Lung (tissue), 12 donors: Measurements from ENCODE around the gene EXOSC7. TPM values are rescaled to one million over a fixed set of nuclear protein-coding genes. Genes with fewer than 3 reads are reported as not detected.

ENCODE experiments used
- ATAC-seq: fragments of 200-7000 bp; cut with Tn5 transposase; one replicate; pipeline ENCODE4 v1.9.1; 2020; ENCODE audit warnings: moderate number of reproducible peaks; ENCODE audit not compliant: insufficient read depth, low FRiP score
- DNase-seq, 3 donors: peaks; one replicate each; pipeline ENCODE4 v3.0.0-alpha.2; 2013 to 2017
- H3K27ac ChIP-seq, 2 donors: one replicate each; pipeline ENCODE4 v1.5.1; 2013; ENCODE audit warnings: mild to moderate bottlenecking in 2 of 2, moderate library complexity in 2 of 2, control low read depth in 1 of 2, inconsistent platforms in 1 of 2, low read depth in 1 of 2, low read length in 1 of 2
- H3K27me3 ChIP-seq, 3 donors: one replicate each; pipeline ENCODE4 v1.5.1; 2013; ENCODE audit warnings: low read length in 2 of 3; ENCODE audit not compliant: control insufficient read depth in 3 of 3, insufficient read depth in 3 of 3
- H3K36me3 ChIP-seq, 4 donors: one replicate each; pipeline ENCODE4 v1.5.1; 2013; ENCODE audit warnings: low read length in 4 of 4, mild to moderate bottlenecking in 1 of 4, moderate library complexity in 1 of 4; ENCODE audit not compliant: control insufficient read depth in 4 of 4, insufficient read depth in 4 of 4
- H3K4me1 ChIP-seq, 5 donors: one replicate each; pipeline ENCODE4 v1.5.1; 2013; ENCODE audit warnings: low read length in 5 of 5, mild to moderate bottlenecking in 2 of 5, moderate library complexity in 1 of 5; ENCODE audit not compliant: control insufficient read depth in 5 of 5, insufficient read depth in 5 of 5
- H3K4me3 ChIP-seq: one replicate; pipeline ENCODE4 v1.5.1; 2013; ENCODE audit warnings: mild to moderate bottlenecking, control low read depth, moderate library complexity
- H3K9ac ChIP-seq, 2 donors: one replicate each; pipeline ENCODE4 v1.5.1; 2013; ENCODE audit warnings: low read length in 2 of 2, control low read depth in 1 of 2; ENCODE audit not compliant: insufficient read depth in 1 of 2
- H3K9me3 ChIP-seq, 4 donors: one replicate each; pipeline ENCODE4 v1.5.1; 2013; ENCODE audit warnings: low read length in 3 of 4, mild to moderate bottlenecking in 1 of 4, moderate library complexity in 1 of 4; ENCODE audit not compliant: control insufficient read depth in 4 of 4, insufficient read depth in 3 of 4
- CTCF ChIP-seq: IDR thresholded peaks from 2 replicates; pipeline ENCODE4 v1.5.1; 2012; ENCODE audit warnings: mild to moderate bottlenecking; ENCODE audit errors: control extremely low read depth, extremely low read depth
- WGBS, 2 donors: extraction: QIAGEN DNeasy Blood & Tissue Kit; methylation state at CpG; one replicate each; pipeline ENCODE4 v1.1.7; 2013; 5-methylcytosine and 5-hydroxymethylcytosine counted together
- polyA plus RNA-seq, 2 donors: library from polyadenylated mRNA; stranded (reverse); fragments of 200-250 nt; gene quantifications; one replicate each; pipeline ENCODE4 v1.2.1, GENCODE V29; 2013
- total RNA-seq, 2 donors: library from RNA; depleted of rRNA in 1 of 2; stranded (reverse); fragments of >200 nt in 1 of 2; gene quantifications; one replicate each; pipeline ENCODE4 v1.2.1, GENCODE V29; 2014 to 2021
- donor health status: control.
- donor health status: control.
- donor health status: Bipolar disorder and iron deficiency.
- donor health status: healthy.
- donor health status: DM: yes; HTN: yes; CAD: no.

The EXOSC7 gene
- total and polyA plus RNA-seq, 4 donors = 37.4 to 67.2 (median 46.6) TPM

DNA sequence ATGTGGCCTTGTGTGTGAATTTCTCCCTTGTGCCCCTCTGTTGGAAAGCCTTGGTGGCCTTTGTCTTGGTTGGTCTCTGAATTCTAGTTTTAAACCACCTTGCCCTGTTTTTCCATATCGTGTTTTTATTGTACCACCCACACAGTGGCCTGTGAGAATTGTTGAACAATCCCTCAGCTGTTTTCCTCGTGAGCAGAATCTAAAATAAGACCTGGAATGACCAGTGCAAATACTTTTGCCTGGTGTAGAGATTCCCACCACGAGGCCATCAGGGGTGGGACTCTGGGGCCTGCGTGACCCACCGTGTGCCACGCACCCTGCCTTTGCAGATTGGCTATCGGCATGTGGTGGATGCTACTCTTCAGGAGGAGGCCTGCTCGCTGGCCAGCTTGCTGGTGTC lies 31.0 kb downstream of the EXOSC7 start:
- H3K27me3 ChIP-seq = no peaks in the 10 kb centered on the region
- DNase-seq (no peak), ATAC-seq (no peak)
- H3K9me3 ChIP-seq = no peaks in the 10 kb centered on the region
- H3K27ac ChIP-seq = peak overlapping the region in 1 of 2 donors; percentile 5
- peaks cover 10 to 20% (median 15%) of the 10 kb centered on the region in 5 donors for H3K4me1 ChIP-seq
- no peak overlapping the region for H3K9ac ChIP-seq
- peaks cover 6 to 32% (median 22%) of the 10 kb centered on the region in 4 donors for H3K36me3 ChIP-seq
- WGBS, 2 donors = 95 to 97% methylated on average over 8 of the region's 8 CpGs
- TF ChIP-seq CTCF = no peak
- no peak overlapping the region for H3K4me3 ChIP-seq

DNA sequence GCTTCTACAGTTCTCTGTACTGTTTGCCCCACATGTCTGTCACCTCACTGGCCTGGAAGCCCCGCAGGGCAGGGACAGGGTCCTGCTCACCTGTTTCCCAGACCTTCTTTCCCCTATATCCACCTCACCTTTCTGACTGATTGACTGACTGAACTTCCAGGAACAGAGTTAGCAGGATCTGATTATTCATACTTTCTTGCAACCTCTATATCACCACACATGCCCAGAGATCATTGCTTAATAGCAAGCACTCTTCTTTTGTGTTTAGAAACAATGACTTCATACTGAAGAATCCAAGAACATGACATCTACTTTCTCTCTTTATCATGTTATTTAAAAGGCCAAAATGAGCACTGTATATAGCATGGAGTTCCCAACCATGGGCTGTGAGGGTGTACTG lies 32.1 kb downstream of the EXOSC7 start:
- Histone ChIP-seq H3K27ac (no peak overlapping the region), H3K9ac (no peak overlapping the region), H3K4me3 (no peak overlapping the region), H3K4me1 (peaks cover 16 to 30% (median 25%) of the 10 kb centered on the region in 5 donors), H3K36me3 (peaks cover 6 to 31% (median 21%) of the 10 kb centered on the region in 4 donors), H3K9me3 (no peaks in the 10 kb centered on the region), H3K27me3 (no peaks in the 10 kb centered on the region)
- DNase-seq (no peak), ATAC-seq (no peak)
- TF ChIP-seq CTCF = no peak
- WGBS, 2 donors = 94 to 98% methylated on average over 1 of the region's 1 CpG

DNA sequence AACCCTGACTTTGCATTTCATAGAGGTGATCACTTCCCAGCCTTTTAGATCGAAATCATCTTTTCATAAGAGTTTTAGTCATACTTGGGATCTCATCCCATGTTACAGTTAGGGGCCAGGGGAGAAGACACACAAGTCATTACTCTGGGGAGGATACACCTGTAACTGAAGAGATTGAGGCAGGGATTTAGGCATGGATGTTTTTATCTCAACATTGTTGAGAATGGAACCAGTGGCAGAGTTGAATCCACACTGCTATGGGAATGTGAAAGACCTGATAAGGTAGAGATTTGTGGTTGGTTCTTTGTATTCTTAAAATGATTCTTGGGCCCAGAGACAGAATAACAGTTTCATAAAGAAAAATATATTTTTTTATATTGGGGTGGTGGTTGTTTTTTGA lies 33.8 kb downstream of the EXOSC7 start:
- no peak overlapping the region for H3K4me3 ChIP-seq
- H3K27ac ChIP-seq = no peak overlapping the region
- no peak overlapping the region for H3K9ac ChIP-seq
- DNase-seq (no peak), ATAC-seq (no peak)
- H3K27me3 ChIP-seq = no peaks in the 10 kb centered on the region
- peaks cover 4 to 23% (median 14%) of the 10 kb centered on the region in 4 donors for H3K36me3 ChIP-seq
- no peak for TF ChIP-seq CTCF
- 96 to 97% methylated on average over 1 of the region's 1 CpG for WGBS, 2 donors
- peaks cover 19 to 34% (median 28%) of the 10 kb centered on the region in 5 donors for H3K4me1 ChIP-seq
- H3K9me3 ChIP-seq = no peaks in the 10 kb centered on the region

- Histone ChIP-seq H3K27me3 (no peaks in the 10 kb centered on the region), H3K9me3 (no peaks in the 10 kb centered on the region), H3K4me1 (peaks cover 19 to 34% (median 28%) of the 10 kb centered on the region in 5 donors), H3K9ac (peak overlapping the region in 1 of 2 donors; percentile 69), H3K27ac (peak overlapping the region; percentile 79 to 83), H3K36me3 (peaks cover 0 to 16% (median 10%) of the 10 kb centered on the region in 4 donors), H3K4me3 (no peak overlapping the region)
- DNase-seq (peak in 2 of 3 donors; percentile 49 to 59), ATAC-seq (peak; percentile 50)
- no peak for TF ChIP-seq CTCF
- 41 to 56% methylated on average over 3 of the region's 3 CpGs for WGBS, 2 donors
Observed at GRCh38 chr3:45010811-45011333, 34.8 kb downstream of the EXOSC7 start.
